GM23338 (cell line): ENCODE results near the gene DSG4. TPM values are rescaled to one million over a fixed set of nuclear protein-coding genes. Genes with fewer than 3 reads are reported as not detected.

Experiments
- ATAC-seq: fragments of 200-7000 bp; cut with Tn5 transposase; 3 replicates; pipeline ENCODE4 v1.9.1; 2020
- DNase-seq: peaks from one replicate; pipeline ENCODE4 v3.0.0-alpha.2; 2015; ENCODE audit warnings: low spot score
- H2AFZ ChIP-seq: fragments of 200-600 bp; sonication (generic); 2 replicates; pipeline ENCODE4 v1.8.0; 2016; ENCODE audit warnings: antibody characterized with exemption, mild to moderate bottlenecking, moderate library complexity
- H3F3A ChIP-seq: fragments of 200-600 bp; sonication (generic); replicated peaks from 2 replicates; pipeline ENCODE4 v1.8.0; 2017; ENCODE audit warnings: antibody characterized with exemption, mixed run types, low read depth
- H3K27ac ChIP-seq: fragments of 200-600 bp; sonication (generic); 2 replicates; pipeline ENCODE4 v1.6.1; 2016; ENCODE audit warnings: low read depth
- H3K27me3 ChIP-seq: fragments of 200-600 bp; sonication (generic); 2 replicates; pipeline ENCODE4 v1.8.0; 2016; ENCODE audit warnings: mild to moderate bottlenecking, mixed run types, moderate library complexity; ENCODE audit not compliant: insufficient read depth
- H3K36me3 ChIP-seq: fragments of 200-600 bp; sonication (generic); 2 replicates; pipeline ENCODE4 v1.8.0; 2016; ENCODE audit warnings: mild to moderate bottlenecking; ENCODE audit not compliant: insufficient read depth
- H3K4me1 ChIP-seq: fragments of 200-600 bp; sonication (generic); 2 replicates; pipeline ENCODE4 v1.8.0; 2016; ENCODE audit warnings: mild to moderate bottlenecking, moderate library complexity; ENCODE audit not compliant: insufficient read depth
- H3K4me2 ChIP-seq: fragments of 200-600 bp; sonication (generic); 2 replicates; pipeline ENCODE4 v1.7.1; 2017; ENCODE audit warnings: mixed run types
- H3K4me3 ChIP-seq: fragments of 200-600 bp; sonication (generic); 2 replicates; pipeline ENCODE4 v1.6.1; 2016; ENCODE audit warnings: mixed run types
- H3K79me2 ChIP-seq: fragments of 200-600 bp; sonication (generic); replicated peaks from 2 replicates; pipeline ENCODE4 v1.8.0; 2017; ENCODE audit warnings: mild to moderate bottlenecking; ENCODE audit not compliant: insufficient read depth
- H3K9me2 ChIP-seq: fragments of 200-600 bp; sonication (generic); 2 replicates; pipeline ENCODE4 v1.8.0; 2017; ENCODE audit not compliant: insufficient read depth
- H4K20me1 ChIP-seq: fragments of 200-600 bp; sonication (generic); replicated peaks from 2 replicates; pipeline ENCODE4 v1.8.0; 2017; ENCODE audit warnings: mild to moderate bottlenecking; ENCODE audit not compliant: insufficient read depth
- H3K27ac Mint-ChIP-seq: 2 replicates; pipeline ENCODE4 v1.8.0; 2020; ENCODE audit warnings: inconsistent platforms, mild to moderate bottlenecking, moderate library complexity, mixed read lengths
- H3K27me3 Mint-ChIP-seq: 3 replicates; pipeline ENCODE4 v1.8.0; 2022; ENCODE audit warnings: low read depth, mild to moderate bottlenecking, moderate library complexity, mixed read lengths, inconsistent platforms; ENCODE audit not compliant: insufficient read depth, poor library complexity
- H3K36me3 Mint-ChIP-seq: 3 replicates; pipeline ENCODE4 v1.8.0; 2021; ENCODE audit warnings: low read depth, mild to moderate bottlenecking, inconsistent platforms, moderate library complexity, mixed read lengths
- H3K4me1 Mint-ChIP-seq: 3 replicates; pipeline ENCODE4 v1.8.0; 2020; ENCODE audit warnings: mild to moderate bottlenecking, inconsistent platforms, mixed read lengths
- H3K4me3 Mint-ChIP-seq: 3 replicates; pipeline ENCODE4 v1.8.0; 2021; ENCODE audit warnings: moderate library complexity, mild to moderate bottlenecking, inconsistent platforms, mixed read lengths
- H3K9me3 Mint-ChIP-seq: 3 replicates; pipeline ENCODE4 v1.8.0; 2020; ENCODE audit warnings: moderate library complexity, mild to moderate bottlenecking, inconsistent platforms, mixed read lengths
- CREB1 ChIP-seq: fragments of 250-450 bp; sonication (Bioruptor Pico); IDR thresholded peaks from 2 replicates; pipeline ENCODE4 v1.5.0; 2020; ENCODE audit warnings: low read depth, mild to moderate bottlenecking, moderate library complexity
- JUNB ChIP-seq: IDR thresholded peaks from one replicate; pipeline ENCODE4 v1.6.1; 2016; ENCODE audit warnings: antibody characterized with exemption; ENCODE audit not compliant: unreplicated experiment
- NANOG ChIP-seq: IDR thresholded peaks from 2 replicates; pipeline ENCODE4 v1.6.1; 2016; ENCODE audit warnings: antibody characterized with exemption, borderline replicate concordance
- STAT1 ChIP-seq: IDR thresholded peaks from one replicate; pipeline ENCODE4 v1.6.1; 2016; ENCODE audit warnings: antibody characterized with exemption; ENCODE audit not compliant: unreplicated experiment
- ZNF114 ChIP-seq: fragments of 250-450 bp; sonication (Bioruptor Pico); IDR thresholded peaks from 2 replicates; pipeline ENCODE4 v1.5.0; 2020; ENCODE audit warnings: mild to moderate bottlenecking, moderate library complexity
- ZNF331 ChIP-seq: fragments of 250-450 bp; sonication (Bioruptor Pico); IDR thresholded peaks from 2 replicates; pipeline ENCODE4 v1.5.0; 2020; ENCODE audit warnings: low read depth, mild to moderate bottlenecking, moderate library complexity
- polyA plus RNA-seq: library from polyadenylated mRNA; unstranded; fragments of >200 nt; fragmentation: Nextera tagmentation; extraction: Ambion mirVana; gene quantifications from 2 replicates; pipeline ENCODE4 v1.2.1, GENCODE V29; 2016
- total RNA-seq: library from RNA; depleted of rRNA; stranded (reverse); fragments of >200 nt; shearing (Covaris generic); gene quantifications from 2 replicates; pipeline ENCODE4 v1.2.3, GENCODE V29; 2014
- TF ChIP-seq, protein P1 (sequence below): fragments of 250-450 bp; sonication (Bioruptor Pico); IDR thresholded peaks from 2 replicates; pipeline ENCODE4 v1.5.0; 2020; ENCODE audit warnings: mild to moderate bottlenecking, moderate library complexity
- TF ChIP-seq, protein P2 (sequence below): IDR thresholded peaks from one replicate; pipeline ENCODE4 v1.6.1; 2018; ENCODE audit warnings: antibody characterized with exemption; ENCODE audit not compliant: unreplicated experiment
- TF ChIP-seq, protein P3 (sequence below), 2 experiments: fragments of 200-600 bp in 1 of 2; sonication (generic) in 1 of 2; conservative IDR thresholded peaks; 2 replicates each; pipeline versions ENCODE4 v1.5.1 to v1.6.1; 2016 to 2017; ENCODE audit warnings: antibody characterized with exemption in 2 of 2, low read depth in 2 of 2, mild to moderate bottlenecking in 2 of 2, moderate library complexity in 1 of 2
- TF ChIP-seq, protein P4 (sequence below): IDR thresholded peaks from 2 replicates; pipeline ENCODE4 v1.6.1; 2016; ENCODE audit warnings: antibody characterized with exemption

Gene DSG4
- total and polyA plus RNA-seq, 2 experiments from 2014 or later: not detected

DNA sequence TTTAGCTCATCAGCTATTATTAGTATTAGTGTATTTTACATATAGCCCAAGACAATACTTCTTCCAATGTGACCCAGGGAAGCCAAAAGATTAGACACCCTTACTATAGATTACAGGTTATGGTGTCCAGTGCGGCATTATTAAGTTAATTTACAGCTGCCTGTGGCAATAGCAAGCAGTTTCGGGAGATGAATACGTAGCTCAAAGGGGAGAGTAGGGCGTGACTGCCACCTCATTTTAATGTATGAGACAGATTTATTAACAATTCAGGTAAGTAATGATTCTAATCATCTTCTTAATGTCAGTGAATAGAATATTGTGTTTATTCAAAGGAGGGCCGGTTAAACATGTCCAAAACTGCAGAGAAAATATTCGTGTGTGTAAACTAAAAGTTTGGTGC lies 64.2 kb downstream of the DSG4 start:
- Mint-ChIP-seq H3K27ac (no peak overlapping the region), H3K4me3 (no peak overlapping the region), H3K36me3 (no peaks in the 10 kb centered on the region), H3K27me3 (no peaks in the 10 kb centered on the region), H3K4me1 (no peaks in the 10 kb centered on the region), H3K9me3 (no peaks in the 10 kb centered on the region)
- Histone ChIP-seq H3K4me3 (no peak overlapping the region), H3F3A (no peaks in the 10 kb centered on the region), H4K20me1 (no peaks in the 10 kb centered on the region), H3K27me3 (no peaks in the 10 kb centered on the region), H3K36me3 (no peaks in the 10 kb centered on the region), H3K79me2 (no peaks in the 10 kb centered on the region), H3K4me2 (no peak overlapping the region), H3K27ac (no peak overlapping the region), H3K9me2 (no peaks in the 10 kb centered on the region), H3K4me1 (no peaks in the 10 kb centered on the region), H2AFZ (no peak overlapping the region)
- DNase-seq (no peak), ATAC-seq (no peak)
- TF ChIP-seq NANOG: no peak
- no peak for TF ChIP-seq CREB1 (CRISPR knock-in tag)
- TF ChIP-seq, protein P1, sequence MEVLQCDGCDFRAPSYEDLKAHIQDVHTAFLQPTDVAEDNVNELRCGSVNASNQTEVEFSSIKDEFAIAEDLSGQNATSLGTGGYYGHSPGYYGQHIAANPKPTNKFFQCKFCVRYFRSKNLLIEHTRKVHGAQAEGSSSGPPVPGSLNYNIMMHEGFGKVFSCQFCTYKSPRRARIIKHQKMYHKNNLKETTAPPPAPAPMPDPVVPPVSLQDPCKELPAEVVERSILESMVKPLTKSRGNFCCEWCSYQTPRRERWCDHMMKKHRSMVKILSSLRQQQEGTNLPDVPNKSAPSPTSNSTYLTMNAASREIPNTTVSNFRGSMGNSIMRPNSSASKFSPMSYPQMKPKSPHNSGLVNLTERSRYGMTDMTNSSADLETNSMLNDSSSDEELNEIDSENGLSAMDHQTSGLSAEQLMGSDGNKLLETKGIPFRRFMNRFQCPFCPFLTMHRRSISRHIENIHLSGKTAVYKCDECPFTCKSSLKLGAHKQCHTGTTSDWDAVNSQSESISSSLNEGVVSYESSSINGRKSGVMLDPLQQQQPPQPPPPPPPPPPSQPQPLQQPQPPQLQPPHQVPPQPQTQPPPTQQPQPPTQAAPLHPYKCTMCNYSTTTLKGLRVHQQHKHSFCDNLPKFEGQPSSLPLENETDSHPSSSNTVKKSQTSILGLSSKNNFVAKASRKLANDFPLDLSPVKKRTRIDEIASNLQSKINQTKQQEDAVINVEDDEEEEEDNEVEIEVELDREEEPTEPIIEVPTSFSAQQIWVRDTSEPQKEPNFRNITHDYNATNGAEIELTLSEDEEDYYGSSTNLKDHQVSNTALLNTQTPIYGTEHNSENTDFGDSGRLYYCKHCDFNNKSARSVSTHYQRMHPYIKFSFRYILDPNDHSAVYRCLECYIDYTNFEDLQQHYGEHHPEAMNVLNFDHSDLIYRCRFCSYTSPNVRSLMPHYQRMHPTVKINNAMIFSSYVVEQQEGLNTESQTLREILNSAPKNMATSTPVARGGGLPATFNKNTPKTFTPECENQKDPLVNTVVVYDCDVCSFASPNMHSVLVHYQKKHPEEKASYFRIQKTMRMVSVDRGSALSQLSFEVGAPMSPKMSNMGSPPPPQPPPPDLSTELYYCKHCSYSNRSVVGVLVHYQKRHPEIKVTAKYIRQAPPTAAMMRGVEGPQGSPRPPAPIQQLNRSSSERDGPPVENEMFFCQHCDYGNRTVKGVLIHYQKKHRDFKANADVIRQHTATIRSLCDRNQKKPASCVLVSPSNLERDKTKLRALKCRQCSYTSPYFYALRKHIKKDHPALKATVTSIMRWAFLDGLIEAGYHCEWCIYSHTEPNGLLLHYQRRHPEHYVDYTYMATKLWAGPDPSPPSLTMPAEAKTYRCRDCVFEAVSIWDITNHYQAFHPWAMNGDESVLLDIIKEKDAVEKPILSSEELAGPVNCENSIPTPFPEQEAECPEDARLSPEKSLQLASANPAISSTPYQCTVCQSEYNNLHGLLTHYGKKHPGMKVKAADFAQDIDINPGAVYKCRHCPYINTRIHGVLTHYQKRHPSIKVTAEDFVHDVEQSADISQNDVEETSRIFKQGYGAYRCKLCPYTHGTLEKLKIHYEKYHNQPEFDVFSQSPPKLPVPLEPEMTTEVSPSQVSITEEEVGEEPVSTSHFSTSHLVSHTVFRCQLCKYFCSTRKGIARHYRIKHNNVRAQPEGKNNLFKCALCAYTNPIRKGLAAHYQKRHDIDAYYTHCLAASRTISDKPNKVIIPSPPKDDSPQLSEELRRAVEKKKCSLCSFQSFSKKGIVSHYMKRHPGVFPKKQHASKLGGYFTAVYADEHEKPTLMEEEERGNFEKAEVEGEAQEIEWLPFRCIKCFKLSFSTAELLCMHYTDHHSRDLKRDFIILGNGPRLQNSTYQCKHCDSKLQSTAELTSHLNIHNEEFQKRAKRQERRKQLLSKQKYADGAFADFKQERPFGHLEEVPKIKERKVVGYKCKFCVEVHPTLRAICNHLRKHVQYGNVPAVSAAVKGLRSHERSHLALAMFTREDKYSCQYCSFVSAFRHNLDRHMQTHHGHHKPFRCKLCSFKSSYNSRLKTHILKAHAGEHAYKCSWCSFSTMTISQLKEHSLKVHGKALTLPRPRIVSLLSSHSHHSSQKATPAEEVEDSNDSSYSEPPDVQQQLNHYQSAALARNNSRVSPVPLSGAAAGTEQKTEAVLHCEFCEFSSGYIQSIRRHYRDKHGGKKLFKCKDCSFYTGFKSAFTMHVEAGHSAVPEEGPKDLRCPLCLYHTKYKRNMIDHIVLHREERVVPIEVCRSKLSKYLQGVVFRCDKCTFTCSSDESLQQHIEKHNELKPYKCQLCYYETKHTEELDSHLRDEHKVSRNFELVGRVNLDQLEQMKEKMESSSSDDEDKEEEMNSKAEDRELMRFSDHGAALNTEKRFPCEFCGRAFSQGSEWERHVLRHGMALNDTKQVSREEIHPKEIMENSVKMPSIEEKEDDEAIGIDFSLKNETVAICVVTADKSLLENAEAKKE (CRISPR knock-in tag): no peak
- no peak for TF ChIP-seq ZNF331 (CRISPR knock-in tag)
- TF ChIP-seq, protein P2, sequence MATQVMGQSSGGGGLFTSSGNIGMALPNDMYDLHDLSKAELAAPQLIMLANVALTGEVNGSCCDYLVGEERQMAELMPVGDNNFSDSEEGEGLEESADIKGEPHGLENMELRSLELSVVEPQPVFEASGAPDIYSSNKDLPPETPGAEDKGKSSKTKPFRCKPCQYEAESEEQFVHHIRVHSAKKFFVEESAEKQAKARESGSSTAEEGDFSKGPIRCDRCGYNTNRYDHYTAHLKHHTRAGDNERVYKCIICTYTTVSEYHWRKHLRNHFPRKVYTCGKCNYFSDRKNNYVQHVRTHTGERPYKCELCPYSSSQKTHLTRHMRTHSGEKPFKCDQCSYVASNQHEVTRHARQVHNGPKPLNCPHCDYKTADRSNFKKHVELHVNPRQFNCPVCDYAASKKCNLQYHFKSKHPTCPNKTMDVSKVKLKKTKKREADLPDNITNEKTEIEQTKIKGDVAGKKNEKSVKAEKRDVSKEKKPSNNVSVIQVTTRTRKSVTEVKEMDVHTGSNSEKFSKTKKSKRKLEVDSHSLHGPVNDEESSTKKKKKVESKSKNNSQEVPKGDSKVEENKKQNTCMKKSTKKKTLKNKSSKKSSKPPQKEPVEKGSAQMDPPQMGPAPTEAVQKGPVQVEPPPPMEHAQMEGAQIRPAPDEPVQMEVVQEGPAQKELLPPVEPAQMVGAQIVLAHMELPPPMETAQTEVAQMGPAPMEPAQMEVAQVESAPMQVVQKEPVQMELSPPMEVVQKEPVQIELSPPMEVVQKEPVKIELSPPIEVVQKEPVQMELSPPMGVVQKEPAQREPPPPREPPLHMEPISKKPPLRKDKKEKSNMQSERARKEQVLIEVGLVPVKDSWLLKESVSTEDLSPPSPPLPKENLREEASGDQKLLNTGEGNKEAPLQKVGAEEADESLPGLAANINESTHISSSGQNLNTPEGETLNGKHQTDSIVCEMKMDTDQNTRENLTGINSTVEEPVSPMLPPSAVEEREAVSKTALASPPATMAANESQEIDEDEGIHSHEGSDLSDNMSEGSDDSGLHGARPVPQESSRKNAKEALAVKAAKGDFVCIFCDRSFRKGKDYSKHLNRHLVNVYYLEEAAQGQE: no peak
- TF ChIP-seq ZNF114 (CRISPR knock-in tag): no peak
- TF ChIP-seq, protein P3, sequence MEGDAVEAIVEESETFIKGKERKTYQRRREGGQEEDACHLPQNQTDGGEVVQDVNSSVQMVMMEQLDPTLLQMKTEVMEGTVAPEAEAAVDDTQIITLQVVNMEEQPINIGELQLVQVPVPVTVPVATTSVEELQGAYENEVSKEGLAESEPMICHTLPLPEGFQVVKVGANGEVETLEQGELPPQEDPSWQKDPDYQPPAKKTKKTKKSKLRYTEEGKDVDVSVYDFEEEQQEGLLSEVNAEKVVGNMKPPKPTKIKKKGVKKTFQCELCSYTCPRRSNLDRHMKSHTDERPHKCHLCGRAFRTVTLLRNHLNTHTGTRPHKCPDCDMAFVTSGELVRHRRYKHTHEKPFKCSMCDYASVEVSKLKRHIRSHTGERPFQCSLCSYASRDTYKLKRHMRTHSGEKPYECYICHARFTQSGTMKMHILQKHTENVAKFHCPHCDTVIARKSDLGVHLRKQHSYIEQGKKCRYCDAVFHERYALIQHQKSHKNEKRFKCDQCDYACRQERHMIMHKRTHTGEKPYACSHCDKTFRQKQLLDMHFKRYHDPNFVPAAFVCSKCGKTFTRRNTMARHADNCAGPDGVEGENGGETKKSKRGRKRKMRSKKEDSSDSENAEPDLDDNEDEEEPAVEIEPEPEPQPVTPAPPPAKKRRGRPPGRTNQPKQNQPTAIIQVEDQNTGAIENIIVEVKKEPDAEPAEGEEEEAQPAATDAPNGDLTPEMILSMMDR (conservative IDR thresholded peaks at IDR 0.05; ENCODE audit: low read depth in 2 of 2): no peak
- no peak for TF ChIP-seq JUNB
- TF ChIP-seq, protein P4, sequence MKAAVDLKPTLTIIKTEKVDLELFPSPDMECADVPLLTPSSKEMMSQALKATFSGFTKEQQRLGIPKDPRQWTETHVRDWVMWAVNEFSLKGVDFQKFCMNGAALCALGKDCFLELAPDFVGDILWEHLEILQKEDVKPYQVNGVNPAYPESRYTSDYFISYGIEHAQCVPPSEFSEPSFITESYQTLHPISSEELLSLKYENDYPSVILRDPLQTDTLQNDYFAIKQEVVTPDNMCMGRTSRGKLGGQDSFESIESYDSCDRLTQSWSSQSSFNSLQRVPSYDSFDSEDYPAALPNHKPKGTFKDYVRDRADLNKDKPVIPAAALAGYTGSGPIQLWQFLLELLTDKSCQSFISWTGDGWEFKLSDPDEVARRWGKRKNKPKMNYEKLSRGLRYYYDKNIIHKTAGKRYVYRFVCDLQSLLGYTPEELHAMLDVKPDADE: no peak
- no peak for TF ChIP-seq STAT1
